ENCODE data around the gene SPAG9.

Gene SPAG9

DNA sequence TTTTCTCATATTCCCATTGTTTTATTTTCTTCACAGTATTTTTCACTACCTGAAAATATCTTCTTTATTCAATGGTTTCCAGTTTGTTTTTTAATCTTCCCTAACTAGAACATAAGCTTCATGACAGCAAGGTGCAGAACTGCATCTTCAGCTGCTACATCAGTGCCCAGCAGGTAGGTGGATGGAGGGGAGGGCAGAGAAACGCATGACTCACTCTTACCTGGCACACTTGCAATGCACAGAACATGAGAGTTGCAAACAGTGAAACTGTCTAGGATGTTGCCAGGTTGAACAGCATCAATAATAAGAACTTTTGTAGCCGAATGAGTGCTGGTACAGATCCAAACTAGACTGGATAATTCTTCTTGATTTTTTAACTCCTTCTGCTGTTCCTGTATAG, 127.1 kb downstream of the SPAG9 start:
- DNase-seq (ENCODE audit: low read depth in 2 of 2): no peak

DNA sequence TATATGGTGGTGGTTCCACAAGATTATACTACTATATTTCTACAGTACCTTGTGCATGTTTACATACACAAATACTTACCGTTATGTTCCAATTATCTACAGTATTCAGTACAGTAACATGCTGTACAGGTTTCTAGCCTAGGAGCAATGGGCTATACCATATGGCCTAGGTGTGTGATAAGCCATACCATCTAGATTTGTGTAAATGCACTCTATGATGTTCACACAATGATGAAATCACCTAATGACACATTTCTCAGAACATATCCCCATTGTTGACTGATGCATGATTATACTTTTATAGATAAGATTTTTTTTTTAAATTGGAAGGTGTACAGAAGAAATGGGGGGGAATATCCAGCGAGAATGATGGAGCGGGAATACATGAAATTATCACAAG, 131.5 kb downstream of the SPAG9 start:
- DNase-seq (ENCODE audit: low read depth in 2 of 2): no peak

DNA sequence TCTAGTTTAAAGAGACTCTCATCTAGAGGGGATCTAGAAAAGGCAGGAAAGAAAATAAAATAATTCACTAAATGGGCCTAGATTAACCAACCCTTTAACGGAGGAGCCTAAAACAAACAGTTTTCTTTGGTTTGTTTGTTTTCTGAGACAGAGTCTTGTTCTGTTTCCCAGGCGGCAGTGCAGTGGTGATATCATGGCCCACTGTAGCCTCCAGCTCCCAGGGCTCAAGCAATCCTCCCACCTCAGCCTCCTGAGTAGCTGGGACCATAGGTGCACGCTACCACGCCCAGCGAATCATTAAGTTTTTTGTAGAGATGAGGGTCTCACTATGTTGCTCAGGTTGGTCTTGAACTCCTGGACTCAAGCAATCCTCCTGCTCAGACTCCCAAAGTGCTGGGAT, 132.2 kb downstream of the SPAG9 start:
- DNase-seq (ENCODE audit: low read depth in 2 of 2): no peak

DNA sequence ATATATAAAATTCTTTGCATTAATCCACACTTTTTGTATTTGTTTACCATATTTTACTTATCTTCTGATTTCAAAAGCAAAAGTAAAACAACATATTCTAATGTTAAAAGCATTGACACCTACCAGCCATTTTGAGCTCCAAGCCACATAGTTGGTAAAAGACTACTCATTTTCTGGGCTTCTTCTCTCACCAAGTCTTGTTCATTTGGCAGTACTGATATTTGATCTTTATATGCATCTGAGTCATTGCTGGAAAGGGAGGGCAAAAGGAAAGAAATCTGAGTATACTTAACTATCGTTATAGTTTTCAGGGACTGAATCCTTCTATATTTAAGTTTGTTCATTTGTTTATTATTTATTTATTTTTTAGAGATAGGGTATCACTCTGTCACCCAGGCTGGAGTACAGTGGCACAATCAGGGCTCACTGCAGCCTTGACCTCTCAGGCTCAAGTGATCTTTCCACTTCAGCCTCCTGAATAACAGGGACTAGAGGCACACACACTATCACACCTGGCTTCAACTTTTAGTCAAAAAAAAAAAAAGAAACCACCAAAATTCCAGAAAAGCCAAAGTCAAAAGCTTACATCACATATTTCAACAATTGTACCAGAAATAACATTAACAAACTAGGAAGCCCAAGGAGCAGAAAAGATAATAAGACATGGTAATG, 133.5 kb downstream of the SPAG9 start:
- DNase-seq (ENCODE audit: low read depth in 2 of 2): no peak

DNA sequence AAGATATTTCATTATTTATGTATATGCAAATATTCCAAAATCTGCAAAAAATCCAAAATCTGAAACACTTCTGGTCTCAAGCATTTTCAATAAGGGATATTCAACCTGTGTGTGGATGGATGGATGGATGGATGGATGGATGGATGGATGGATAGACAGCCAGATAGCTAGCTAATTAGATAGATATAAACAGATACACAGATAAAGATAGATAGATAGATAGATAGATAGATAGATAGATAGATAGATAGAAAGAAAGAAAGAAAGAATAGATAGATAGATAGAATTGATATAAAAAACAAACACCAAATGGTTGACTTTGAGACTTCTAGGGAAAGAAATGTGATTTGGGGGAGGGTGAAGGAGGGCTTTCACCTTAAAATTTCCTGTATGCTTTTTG, 139.4 kb downstream of the SPAG9 start:
- no peak for DNase-seq (ENCODE audit: low read depth in 2 of 2)

DNA sequence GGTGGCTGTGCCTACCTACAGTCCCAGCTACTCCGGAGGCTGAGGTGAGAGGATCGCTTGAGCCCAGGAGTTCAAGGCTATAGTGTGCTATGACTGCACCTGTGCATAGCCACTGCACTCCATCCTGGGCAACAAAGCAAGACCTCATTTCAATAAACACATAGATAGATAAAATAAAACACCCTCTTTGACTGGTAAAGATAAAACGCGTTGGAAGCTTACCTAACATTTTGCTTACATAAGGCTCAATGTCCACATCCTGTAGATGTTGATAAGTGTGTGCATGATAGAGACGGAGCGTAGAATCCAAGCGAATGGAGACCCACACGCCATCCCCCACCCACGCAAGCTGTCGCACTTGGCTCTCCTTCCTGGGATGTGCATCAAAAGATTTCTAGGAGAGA, 141.1 kb downstream of the SPAG9 start:
- DNase-seq (ENCODE audit: low read depth in 2 of 2): no peak

DNA sequence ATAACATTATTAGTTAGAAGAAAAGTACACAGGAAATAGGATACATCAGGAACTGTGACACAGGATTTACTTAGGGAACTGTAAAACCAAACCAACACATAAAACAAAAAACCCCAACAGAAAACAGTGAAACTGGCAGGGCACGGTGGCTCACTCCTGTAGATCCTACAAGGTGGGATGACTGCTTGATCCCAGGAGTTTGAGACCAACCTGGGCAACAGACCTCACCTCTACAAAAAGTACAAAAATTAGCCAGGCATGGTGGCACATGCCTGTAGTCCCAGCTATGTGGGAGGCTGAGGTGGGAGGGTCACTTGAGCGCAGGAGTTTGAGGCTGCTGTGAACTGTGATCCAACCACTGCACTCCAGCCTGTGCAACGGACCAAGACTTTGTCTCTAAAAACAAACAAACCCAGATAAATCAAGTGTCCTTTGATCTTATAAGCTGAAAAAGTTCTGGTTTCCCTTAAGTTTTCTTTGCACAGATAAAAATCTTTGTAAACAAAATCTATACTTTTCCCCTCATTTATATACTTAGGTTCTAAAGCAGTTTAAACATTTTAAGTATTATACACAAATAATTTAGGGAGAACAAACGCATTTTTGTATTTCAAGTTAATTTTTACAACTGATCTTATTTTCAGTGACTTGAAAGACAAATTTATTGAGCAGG, 143.0 kb downstream of the SPAG9 start:
- no peak for DNase-seq (ENCODE audit: low read depth in 2 of 2)

DNA sequence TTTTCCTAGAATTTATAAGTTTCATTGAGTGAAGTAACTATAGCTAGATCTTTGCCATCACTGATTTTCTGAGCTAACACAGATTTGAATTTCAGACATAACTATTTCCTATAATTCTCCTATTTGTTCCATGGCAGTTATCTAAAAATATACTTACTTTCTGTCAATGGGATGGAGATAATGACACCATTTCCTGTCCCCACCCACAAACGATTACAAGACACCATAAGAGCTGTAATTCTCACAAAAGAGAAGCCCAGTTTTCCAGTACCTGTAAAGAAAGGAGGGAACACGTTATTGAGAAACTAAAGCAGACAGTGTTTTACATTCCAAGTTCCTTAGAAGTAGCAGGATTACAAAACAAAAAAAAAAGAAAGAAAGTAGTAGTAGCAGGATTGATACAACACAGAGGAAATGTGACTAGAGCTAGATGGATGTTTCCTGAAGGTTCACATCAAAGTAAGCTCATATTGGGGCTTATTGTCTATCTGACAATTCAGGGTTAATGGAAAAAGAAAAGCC, 143.7 kb downstream of the SPAG9 start:
- DNase-seq (ENCODE audit: low read depth in 2 of 2): no peak

DNA sequence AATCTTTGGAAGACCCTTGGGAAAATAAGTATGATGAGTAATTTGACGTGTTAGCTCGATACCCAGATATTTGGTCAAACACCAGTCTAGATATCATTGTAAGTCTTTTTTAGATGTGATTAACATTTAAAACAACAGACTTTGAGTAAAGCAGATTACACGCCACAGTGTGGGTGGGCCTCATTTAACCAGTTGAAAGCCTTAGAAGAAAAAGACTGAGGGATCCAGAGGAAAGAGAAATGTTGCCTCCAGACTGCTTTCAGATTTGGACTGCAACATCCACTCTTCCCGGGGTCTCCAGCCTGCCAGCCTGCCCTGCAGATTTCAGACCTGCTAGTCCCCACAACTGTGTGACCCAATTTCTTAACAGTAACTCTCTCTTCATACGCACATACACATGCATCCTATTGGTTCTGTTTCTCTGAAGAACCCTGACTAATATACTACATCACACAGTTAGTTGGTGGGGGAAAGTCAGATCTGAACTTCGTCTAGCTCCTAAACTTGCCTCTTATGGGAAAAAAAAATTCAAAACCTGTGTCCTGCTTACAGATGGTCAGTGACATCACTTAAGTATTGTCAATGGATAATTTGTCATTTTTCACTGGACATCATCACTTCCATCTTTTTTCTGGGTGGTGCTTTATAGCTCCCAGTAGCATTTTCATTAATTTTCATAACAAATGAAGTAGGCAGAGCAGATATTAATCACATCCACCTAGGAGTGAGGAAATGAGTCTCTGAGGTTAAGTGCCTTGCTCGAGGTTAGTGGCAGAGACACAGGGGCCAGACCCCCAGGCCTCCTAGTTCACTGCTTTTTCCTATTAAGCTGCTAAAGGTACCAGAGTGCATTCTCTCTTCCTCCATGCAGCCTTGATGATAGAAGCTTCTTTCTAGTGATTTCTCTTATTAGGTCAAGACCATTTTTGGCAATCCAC, 146.8 kb downstream of the SPAG9 start:
- DNase-seq (ENCODE audit: low read depth in 2 of 2): no peak

DNA sequence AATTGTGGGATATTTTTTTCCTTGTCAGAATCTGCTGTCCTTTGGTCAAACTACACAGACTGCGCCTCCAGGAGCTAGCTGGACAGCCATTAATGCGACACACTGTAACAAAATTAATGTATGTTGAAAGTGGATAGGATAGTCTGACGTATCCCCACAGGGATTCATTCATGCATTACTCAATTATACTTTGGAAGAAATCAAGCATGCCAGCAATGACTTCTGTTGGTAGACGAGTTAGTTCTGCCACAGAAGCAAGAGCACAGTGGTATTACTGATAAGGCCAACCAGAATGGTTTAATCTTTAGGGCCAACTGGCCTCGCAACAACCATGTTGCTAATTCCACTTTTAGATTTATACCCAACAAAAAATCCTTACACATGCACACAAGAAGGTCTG, 148.1 kb downstream of the SPAG9 start:
- DNase-seq (ENCODE audit: low read depth in 2 of 2): no peak

DNA sequence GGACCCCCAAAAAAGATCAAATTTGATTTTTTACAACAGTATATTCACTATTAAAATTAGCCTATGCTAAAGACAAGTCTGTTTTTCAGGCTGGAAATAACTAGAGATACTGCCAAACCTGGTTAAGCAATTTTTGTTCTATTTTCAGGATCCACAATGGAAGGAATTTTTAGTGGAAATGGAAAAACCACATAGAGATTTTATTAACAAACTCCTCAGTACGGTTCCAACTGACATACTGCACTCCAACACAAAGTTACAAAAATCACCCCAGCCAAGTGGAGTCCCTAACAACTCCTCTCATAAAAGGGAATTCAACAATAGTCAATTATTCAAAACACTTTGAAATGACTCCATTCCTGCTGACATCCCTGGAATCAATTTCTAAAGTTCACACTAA, 152.9 kb downstream of the SPAG9 start:
- no peak for DNase-seq (ENCODE audit: low read depth in 2 of 2)

DNA sequence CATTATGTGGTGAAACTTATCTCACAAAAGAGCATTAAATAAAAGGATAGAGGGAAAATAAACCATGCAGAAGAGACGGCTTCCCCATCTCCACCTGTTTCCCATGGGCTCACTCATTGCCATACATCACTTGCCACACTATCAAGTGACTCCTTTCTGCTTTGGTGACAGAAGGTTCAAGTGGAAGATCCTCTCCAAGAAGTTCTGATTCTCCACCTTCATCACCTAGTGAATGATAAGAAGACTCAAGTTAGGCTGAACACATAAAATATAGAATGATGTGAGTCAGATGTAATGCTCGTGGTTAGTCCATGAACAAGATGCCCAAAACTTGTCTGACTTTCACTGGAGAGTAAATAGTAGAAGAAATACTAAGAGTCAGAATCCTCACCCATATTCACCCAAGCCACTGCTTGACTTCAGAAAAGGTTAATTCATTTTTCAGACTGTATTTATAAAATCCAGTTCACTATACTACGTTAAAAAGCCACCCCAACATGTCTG, 154.5 kb downstream of the SPAG9 start:
- no peak for DNase-seq (ENCODE audit: low read depth in 2 of 2)

DNA sequence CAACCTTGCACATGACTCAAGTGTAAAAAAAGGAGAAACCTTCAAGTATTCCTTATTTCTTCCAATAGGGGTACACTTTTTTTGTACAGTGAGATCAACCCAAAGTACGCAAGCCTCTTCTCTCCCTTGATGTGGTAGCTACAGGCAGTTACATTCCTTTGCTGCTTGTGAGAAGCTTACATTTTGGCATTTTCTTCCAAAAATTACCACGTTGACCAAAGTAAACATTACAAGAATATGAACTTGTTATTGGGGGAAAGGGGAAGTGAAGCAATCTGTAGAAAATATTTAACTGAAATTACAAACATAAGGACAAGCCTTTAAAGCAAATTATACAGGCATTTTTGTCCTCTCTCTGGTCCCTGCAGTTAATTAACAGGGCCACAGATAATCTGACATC, 157.5 kb downstream of the SPAG9 start:
- no peak for DNase-seq (ENCODE audit: low read depth in 2 of 2)

DNA sequence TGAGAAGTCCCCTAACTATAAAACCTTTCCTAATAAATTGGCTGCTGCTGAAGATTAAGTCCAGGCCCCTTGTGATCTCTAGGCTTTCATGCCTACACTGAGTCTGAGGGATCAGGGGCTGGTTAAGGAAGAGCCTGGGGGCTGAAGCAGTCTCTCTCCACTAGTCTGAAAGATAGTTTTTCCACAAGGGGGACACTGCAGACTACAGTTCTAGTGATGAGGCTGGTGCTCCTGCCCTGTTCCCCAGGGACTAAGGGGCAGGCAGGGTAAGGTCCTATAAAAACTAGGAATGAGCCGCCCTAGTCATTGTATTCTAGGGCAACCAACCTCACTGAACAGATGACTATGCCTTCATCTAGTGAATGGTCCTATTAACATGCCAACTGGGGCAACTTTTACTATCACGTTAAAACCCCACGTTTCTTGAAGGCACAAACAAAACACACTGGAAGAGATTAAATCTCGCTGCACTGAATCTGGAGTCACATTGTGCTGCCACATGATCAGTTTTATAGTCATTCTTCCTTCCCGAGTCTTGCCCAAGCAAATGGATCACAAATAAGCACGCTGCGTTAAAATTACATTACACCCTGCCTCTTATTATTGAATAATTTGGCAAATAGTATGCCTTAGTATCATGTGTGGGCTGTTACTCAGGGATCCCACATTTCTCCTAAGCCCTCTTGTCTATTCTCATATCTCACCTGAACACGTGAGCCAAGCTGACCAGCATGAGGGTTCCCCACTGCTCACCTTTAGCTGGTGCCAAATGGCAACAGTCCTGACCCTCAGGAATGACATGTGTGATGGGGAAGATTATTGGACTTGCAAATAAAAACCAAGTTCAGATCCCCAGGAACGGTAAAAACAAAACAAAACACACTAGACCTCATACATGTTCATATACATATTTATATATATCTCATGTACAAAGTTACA, 159.1 kb downstream of the SPAG9 start:
- DNase-seq (ENCODE audit: low read depth in 2 of 2): no peak

DNA sequence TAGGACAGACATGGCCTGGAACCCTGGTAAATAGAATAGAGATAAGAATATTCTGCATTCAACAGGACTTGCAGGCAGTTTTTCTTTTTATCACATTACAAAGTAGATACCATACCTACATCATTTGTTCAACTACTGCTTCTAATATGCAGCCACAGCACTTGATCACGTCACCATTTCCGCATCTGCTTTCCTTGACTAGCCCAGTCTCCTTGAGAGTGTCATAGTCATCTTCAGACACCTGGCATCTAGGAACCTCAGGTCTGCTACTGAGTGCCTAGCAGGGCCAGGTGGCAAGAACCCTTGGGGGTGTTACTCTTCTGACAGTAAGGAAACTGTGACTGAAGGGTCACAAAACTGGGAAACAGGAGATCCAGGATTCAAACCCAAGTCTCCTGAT, 161.3 kb downstream of the SPAG9 start:
- no peak for DNase-seq (ENCODE audit: low read depth in 2 of 2)

DNA sequence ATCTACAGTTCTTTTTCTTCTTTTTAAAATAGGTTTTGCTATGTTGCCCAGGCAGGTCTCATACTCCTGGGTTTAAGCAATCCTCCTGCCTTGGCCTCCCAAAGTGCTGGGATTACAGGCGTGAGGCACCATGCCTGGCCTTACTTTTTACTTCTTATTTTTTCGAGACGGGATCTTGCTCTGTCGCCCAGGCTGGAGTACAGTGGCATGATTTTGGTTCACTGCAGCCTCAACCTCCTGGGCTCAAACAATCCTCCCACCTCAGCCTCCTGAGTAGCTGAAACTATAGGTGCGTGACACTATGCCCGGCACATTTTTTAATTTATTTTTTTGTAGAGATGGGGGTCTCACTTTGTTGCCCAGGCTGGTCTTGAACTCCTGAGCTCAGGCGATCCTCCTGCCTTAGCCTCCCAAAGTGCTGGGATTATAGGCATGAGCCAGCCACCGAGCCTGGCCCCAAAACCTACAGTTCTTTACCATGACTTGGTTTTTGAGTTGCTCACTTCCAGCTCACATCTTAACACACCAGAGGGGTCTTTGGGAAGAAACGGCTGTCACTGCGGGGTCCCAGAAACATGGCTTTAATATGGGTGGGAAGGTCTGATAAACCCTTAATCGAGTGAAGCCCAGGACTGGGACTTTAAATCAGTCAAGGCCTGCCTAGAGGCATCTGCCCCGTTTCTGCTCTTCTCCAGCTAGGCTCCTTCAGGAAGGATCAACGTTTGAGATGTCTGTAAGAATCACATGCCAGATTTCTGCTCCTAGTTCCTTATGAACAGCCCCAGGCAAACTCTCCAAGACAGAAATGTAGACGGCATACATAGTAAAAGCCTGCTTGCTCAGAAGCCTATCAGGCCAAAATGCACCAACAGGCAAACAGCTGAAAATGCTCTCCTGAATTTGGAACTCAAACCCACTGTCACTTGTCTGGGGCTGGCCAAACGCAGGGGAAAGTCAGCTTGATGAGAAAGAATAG, 162.8 kb downstream of the SPAG9 start:
- DNase-seq (ENCODE audit: low read depth in 2 of 2): no peak

DNA sequence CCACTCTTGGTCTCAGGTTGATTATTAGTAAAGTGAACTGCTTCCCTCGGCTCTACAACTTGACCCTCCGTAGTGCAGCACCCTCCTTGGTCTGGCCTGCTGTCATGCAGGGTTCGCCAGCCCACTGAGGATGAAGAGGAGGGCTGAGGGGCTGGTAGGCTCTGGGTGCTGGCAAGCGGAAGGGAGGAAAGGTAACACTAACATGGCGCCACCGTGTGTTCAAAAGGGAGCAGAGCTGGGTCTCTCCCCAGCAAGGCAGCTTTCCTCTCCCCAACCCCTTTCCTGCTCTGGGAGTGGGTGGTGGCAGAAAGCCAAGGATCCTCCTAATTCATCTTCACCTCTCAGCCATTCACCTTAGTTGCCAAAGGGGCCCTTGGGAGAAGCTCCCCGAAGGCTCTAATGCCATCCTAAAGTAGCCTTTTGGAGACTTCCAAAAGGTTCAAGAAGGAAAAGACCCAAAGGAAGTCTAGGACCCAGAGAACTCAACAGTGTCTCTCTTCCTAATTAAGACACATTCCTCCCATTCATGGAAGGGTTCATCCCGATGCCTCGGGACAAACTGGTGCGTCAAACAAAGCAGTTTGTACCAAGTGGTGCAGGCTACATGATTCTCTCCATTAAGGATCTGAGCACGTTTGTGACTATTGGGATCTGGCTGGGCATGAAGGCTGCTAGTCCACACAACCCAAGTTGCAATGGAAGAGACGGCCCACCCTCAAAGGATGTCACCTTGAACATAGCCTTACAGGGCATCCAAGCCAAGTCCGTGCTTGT, 163.7 kb downstream of the SPAG9 start:
- peak; percentile 34 to 46 for DNase-seq (ENCODE audit: low read depth in 2 of 2)

DNA sequence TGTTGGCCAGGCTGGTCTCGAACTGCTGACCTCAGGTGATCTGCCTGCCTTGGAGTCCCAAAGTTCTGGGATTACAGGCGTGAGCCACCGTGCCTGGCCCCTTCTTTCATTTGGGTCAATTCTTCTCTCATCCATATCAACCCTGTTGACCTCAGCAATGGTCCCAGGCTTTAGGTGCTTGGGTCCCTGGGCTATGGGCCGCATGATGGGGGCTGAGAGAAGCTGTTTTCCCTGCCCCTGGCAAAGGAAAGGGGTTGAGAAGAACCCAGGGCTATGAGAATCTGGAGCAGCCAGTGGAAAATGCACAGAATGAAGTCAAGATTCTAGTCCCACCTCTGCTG, 164.3 kb downstream of the SPAG9 start:
- no peak for DNase-seq (ENCODE audit: low read depth in 2 of 2)

DNA sequence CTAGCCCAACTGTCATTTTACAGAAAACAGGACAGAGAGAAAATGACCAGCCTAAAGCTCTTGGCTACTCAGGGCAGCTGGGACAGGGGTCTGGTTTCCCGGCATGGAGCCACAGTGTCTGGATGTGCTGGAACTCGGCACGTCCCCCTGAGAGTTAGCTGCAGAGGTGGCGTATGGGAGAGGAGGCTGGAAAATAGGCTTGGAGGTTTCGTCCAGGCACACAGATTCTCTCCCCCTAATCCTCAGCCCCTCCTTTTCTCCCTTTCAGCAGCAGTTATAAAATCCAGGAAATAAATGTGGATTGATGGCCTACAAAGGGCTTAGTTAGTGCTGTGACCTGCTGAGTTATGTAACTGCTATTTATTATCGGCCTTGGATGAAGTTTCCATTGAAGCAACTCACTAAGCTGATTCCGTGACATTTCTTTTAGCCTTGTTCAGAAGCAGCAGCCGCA, 165.0 kb downstream of the SPAG9 start:
- no peak for DNase-seq (ENCODE audit: low read depth in 2 of 2)
